Testis (tissue), 2 donors: ENCODE measurements around the gene C5orf63.

Experiments used
- CTCF ChIP-seq, 3 experiments: fragments of 450-650 bp in 2 of 3; fragments of 200-600 bp in 1 of 3; sonication (generic) in 1 of 3; IDR thresholded peaks; one replicate each; pipeline ENCODE4 v1.5.1; 2016 to 2019; ENCODE audit warnings: antibody characterized with exemption in 3 of 3, mild to moderate bottlenecking in 2 of 3, moderate library complexity in 1 of 3
- POLR2A ChIP-seq: fragments of 450-650 bp; IDR thresholded peaks from one replicate; pipeline ENCODE4 v1.6.1; 2017; ENCODE audit warnings: antibody characterized with exemption, mild to moderate bottlenecking, moderate library complexity

GRCh38 chr5:127053049-127053448, 20.3 kb downstream of the C5orf63 start:
- TF ChIP-seq CTCF (IDR thresholded peaks at IDR 0.05) (no peak), POLR2A (no peak)
